Testis (tissue), 2 donors: ENCODE data around the gene VSNL1.

Experiments used
- CTCF ChIP-seq, 3 experiments: fragments of 450-650 bp in 2 of 3; fragments of 200-600 bp in 1 of 3; sonication (generic) in 1 of 3; IDR thresholded peaks; one replicate each; pipeline ENCODE4 v1.5.1; 2016 to 2019; ENCODE audit warnings: antibody characterized with exemption in 3 of 3, mild to moderate bottlenecking in 2 of 3, moderate library complexity in 1 of 3
- POLR2A ChIP-seq: fragments of 450-650 bp; IDR thresholded peaks from one replicate; pipeline ENCODE4 v1.6.1; 2017; ENCODE audit warnings: antibody characterized with exemption, mild to moderate bottlenecking, moderate library complexity

DNA sequence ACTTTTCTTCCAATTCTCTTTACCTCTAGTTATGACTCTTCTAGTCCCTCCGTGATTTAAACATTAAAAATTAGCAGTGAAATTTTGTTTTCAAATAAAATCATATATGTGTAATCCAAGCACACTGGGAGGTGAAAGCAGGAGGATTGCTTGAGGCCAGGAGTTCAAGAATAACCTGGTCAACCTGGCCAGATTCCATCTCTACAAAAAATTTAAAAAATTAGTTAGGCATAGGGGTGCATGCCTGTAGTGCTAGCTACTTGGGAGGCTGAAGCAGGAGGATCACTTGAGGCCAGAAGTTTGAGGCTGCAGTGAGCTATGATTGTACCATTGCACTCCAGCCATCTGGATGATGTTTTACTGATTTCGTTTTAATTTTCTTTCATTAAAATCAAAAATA lies 7.0 kb upstream of the VSNL1 start:
- TF ChIP-seq CTCF (IDR thresholded peaks at IDR 0.05) (no peak), POLR2A (no peak)
